Fibroblast of skin of scalp (primary cell): ENCODE data around the gene CLEC4D.
A peak's percentile ranks its signal among the peaks of the same experiment; 100 is the strongest.
"Not testable (repeated sequence)": the region's sequence is repeated elsewhere in the genome, so short reads cannot be mapped to it uniquely, and the experiment has no call there.

Experiments
- DNase-seq: peaks from one replicate; pipeline ENCODE4 v3.0.0-alpha.2; 2013

Gene CLEC4D

GRCh38 chr12:8537820-8538219 is 24.5 kb downstream of the CLEC4D start:
- DNase-seq = not testable (repeated sequence)

GRCh38 chr12:8540831-8541230 is 27.5 kb downstream of the CLEC4D start, which contains the start of gene CLEC4E:
TSS of gene CLEC4E (minus strand) at chr12:8540905. CDS start at chr12:8540797, 108 bp downstream.
- DNase-seq = not testable (repeated sequence)

DNA sequence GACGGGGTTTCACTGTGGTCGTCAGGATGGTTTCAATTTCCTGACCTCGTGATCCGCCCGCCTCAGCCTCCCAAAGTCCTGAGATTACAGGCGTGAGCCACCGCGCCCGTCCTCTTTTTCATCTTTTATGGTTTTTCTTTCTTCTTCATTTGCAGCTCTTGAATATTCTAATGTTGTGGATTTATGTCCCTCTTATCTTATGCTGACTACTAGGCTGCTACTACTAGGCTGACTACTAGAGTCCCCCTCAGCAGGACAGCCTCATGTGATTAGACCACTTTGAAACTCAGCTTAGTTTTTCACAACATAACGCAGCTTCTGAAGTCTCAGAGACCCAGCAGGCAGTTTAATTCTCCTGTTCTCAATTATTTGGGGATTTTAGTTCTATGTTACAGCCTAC is 28.3 kb downstream of the CLEC4D start:
- no peak for DNase-seq

DNA sequence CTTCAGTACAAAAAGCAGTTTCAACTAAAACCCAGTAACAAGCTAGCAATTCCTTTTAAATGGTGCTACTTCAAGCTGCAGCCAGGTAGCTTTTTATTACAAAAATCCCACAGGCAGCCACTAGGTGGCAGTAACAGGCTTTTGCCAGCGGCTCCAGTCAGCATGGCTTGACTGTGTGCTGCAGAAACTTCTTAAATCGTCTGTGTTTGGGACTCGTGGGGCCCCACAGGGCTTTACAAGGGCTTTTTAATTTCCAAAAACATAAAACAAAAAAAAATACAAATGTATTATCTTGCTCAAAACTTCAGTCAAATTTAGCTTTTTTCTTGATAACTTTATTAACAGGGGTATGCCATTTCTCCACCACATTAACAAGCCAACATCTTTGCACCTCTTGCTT is 31.0 kb downstream of the CLEC4D start:
- DNase-seq = peak; percentile 60

- no peak for DNase-seq
Observed at GRCh38 chr12:8546591-8546990, 33.3 kb downstream of the CLEC4D start.

DNA sequence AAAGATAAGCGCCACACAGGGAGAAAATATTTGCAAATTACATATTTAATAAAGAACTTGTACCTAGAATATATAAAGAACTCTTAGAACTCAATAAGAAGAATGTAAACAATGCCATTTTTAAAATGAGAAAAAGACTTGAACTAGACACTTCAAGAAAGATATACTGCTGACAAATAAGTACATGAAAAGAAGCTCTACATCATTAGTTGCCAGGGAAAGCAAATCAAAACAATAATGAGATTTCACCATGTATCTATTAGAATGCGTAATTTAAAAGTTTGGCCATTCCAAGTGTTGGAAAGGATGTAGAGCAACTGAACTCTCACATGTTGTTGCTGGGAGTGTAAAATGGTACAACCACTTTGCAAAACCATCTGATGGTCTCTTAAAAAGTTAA is 34.3 kb downstream of the CLEC4D start:
- DNase-seq = no peak

GRCh38 chr12:8548192-8548591 is 34.9 kb downstream of the CLEC4D start:
- DNase-seq = no peak

- DNase-seq = peak; percentile 26
Observed at GRCh38 chr12:8549381-8549780, 36.1 kb downstream of the CLEC4D start.

DNA sequence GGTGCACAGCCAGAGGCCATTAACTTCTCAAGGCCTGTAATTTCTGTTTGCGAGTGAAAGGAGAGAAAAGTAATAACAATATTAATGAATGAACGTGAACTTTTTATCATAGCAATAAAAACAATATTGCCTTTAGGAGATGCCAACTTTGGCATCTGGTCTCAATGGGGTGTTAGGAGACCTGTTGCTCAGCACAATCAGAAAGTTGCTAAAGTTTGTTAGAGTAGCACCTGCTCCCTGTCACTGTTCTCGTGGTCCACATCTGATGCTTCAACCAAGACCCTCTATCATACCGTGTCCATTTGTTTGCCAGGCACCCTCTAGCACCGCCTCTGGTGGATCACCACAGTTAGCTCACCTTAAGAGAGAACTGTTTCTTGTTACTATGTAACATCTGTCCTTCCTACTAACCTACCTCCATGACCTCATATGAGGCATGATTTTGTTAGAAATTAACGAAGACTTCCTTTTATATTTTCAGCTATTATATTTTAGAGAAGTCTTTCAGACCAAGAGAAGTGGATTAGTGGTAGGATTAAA is 39.9 kb downstream of the CLEC4D start:
- no peak for DNase-seq

DNA sequence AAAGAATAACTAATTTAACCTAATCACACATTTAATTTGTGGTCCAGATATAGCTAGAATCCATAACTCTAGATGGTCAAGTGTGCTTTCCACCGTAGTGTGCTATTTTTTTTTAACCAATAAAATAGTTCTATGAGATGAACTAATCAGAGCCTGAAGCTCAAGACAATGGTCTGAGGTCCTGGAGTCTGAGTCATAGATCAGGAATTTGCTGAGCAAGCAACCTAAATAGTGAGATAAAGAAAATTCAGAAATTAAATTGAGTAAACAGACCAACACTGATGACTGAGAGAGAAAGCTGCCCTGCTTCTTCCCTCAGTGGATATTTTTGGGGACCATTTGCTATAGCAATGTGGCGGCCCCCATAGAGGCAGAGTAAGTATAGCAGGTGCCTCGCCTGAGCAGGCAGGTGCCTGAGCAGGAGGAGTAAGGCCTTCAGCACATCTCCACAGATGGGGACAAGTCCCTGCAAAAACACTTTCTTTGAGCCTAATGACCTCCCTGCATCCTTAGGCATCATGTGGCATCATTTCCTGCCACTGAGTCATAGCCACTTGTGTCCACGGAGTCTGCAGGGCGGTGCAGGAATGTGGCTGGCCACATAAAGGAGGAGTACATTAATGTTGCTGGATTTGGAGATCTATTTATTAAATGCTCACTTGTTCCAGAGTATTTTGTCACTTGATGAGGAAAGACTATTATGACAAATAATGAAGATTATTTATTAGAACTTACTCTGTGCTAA is 41.3 kb downstream of the CLEC4D start:
- DNase-seq = peak; percentile 31

- no peak for DNase-seq
Observed at GRCh38 chr12:8556531-8557097, 43.3 kb downstream of the CLEC4D start.

DNA sequence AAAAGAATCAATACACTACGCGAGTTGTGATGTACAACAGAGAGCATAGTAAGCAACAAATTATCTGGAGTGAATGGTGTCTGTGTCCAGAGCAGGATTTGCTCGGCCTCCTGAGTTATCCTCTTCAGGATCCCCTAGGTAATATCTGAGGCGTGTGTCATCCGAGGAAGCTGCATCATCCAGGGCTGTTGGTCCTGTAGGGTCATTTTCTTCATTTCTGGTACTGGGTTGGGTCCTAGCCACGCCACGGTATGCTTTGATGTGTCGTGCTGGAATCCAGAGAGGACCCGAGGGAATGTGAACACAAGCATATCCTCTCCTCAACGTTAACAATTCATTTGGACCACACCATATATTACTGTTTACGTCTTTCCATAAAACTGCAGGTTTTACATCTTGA is 46.4 kb downstream of the CLEC4D start:
- DNase-seq = peak; percentile 9

DNA sequence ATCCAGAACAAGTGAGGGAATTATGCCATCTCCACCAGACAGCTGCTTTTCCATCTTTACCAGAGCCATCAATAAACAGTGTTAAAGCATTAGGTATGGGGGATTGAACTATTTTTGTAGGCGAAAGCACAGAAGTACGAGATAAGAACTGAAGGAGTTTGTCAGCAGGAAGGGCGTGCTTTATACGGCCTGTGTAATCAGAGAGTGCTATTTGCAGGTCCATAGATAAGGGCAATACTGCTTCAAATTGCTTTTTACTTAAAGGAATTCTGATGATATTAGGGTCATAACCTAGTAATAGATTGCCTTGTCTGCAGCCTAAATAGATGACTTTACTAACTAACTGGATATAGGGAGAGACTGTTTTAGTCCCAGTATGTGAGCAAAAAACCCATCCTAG is 47.7 kb downstream of the CLEC4D start:
- no peak for DNase-seq

DNA sequence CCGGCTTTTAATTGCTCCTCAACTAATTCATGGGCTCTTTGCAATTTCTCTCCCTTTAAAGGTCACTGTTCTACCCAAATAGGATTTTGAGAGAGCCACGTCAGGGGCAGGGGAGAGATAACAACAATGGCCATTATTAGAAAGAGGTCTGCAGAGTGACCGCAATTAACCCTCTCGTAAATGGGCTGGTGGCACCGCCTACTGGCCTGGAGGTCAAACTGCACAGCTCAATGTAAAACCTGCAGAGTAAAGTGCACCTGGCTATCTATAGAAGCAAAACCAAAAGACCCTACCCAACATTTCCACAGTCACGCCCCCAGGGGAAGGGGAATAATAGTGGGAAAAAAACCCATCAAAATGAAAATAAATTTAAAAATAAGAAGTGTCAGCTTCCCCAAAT is 49.0 kb downstream of the CLEC4D start:
- DNase-seq = no peak

DNA sequence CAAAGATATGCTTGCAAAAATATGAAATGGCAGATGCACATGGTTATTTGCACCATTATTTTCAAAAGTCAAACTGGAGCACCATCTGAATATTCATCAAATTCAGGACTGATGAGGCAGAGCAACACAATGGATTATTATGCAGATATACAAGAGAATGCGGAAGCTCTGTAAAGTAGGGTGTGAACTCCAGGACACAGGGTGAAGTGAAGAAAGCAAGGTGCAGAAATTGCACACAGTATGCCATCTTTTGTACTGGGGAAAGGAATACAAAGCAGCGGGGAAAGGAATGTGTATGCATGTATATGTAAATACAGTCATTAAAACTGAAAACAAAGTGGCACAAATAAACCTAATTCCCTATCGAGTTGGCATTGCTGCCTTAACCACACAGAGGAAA is 50.1 kb downstream of the CLEC4D start:
- DNase-seq = no peak

DNA sequence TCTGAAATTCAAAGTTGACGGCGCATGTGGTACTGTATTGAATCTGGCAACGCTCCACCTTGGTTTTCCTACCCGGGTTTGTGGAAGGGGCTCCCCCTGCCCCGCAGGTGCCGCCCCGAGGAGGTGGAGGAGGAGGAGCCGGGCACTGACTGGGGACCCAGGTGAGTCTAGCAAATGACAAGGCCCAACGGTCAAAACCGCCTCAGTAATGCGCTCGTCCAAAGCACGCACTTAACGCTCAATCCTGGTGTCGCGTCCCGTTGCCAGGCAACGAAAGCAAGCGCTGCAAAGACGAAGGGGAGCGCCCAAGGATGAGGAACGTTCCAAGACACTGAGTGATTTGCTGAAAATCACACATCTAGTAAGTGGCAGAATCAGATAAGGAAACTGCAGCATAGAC is 51.4 kb downstream of the CLEC4D start:
- no peak for DNase-seq

GRCh38 chr12:8566052-8566451 is 52.7 kb downstream of the CLEC4D start:
- DNase-seq = not testable (repeated sequence)

DNA sequence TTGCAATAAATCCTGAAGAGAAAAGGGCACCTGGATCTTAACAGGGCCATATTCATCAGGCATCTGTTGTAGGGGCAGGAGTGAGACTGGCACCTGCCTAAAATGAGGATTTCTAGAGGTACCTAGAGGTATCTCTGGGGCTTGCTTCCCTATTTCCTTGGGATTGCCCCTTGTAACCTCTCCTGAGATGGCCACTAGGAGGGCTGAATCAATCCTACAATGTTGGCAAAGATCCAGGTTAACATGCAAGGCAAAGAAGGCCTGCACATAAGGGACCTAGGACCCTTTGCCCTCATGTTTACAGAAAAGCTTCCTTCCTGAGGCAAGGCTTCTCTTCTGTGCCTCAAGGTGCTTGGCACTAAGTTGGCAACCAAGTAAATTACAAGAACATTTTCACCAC is 53.2 kb downstream of the CLEC4D start:
- no peak for DNase-seq
